ENCODE results near the gene KCNA1.

KCNA1 gene

GRCh38 chr12:4881266-4882064, 28.2 kb upstream of the KCNA1 start:
- Histone ChIP-seq H3K18ac (ENCODE audit: low read length) (no peak overlapping the region), H3K27me3 (ENCODE audit: insufficient read depth, low read length) (no peaks in the 10 kb centered on the region), H3K23ac (ENCODE audit: low read length) (no peak overlapping the region), H2BK5ac (ENCODE audit: low read depth, low read length, poor library complexity) (no peak overlapping the region), H3K9me3 (ENCODE audit: insufficient read depth, low read depth, low read length) (peaks cover 12% of the 10 kb centered on the region), H4K8ac (ENCODE audit: low read depth, low read length) (no peak overlapping the region), H3K27ac (ENCODE audit: low read depth, low read length) (no peak overlapping the region), H3K4me1 (ENCODE audit: control insufficient read depth in 1 of 2, insufficient read depth in 2 of 2, low read length in 2 of 2) (no peaks in the 10 kb centered on the region), H3K4me2 (ENCODE audit: low read length) (no peak overlapping the region), H2BK120ac (ENCODE audit: insufficient read depth, low read length, poor library complexity) (no peak overlapping the region), H2BK12ac (ENCODE audit: low read length) (no peak overlapping the region), H3K14ac (ENCODE audit: low read length) (no peak overlapping the region), H3K4me3 (ENCODE audit: low read depth, low read length) (no peak overlapping the region), H3K9ac (ENCODE audit: low read length) (no peak overlapping the region), H2AFZ (ENCODE audit: insufficient read depth, low read length, poor library complexity) (no peak overlapping the region), H3K79me1 (ENCODE audit: low read length) (no peaks in the 10 kb centered on the region), H3K36me3 (ENCODE audit: control insufficient read depth in 1 of 2, insufficient read depth in 2 of 2, low read length in 2 of 2) (no peaks in the 10 kb centered on the region), H3K79me2 (ENCODE audit: control insufficient read depth, insufficient read depth, low read length, poor library complexity) (no peaks in the 10 kb centered on the region), H4K91ac (ENCODE audit: low read depth, low read length) (no peak overlapping the region), H4K12ac (ENCODE audit: low read depth, low read length) (no peak overlapping the region), H3K4ac (ENCODE audit: low read depth, low read length) (no peak overlapping the region), H2AK5ac (ENCODE audit: low read length) (no peak overlapping the region)
- no CpG with 5 or more reads among the region's 20 CpGs for WGBS (ENCODE audit: extremely low coverage, insufficient coverage, insufficient read length)
- no peak for DNase-seq

GRCh38 chr12:4891866-4892265, 17.8 kb upstream of the KCNA1 start:
- no CpG with 5 or more reads among the region's 5 CpGs for WGBS (ENCODE audit: extremely low coverage, insufficient coverage, insufficient read length)

GRCh38 chr12:4892418-4892817, 17.3 kb upstream of the KCNA1 start:
- no peak overlapping the region for H3K14ac ChIP-seq (ENCODE audit: low read length)

More at GRCh38 chr12:4891866-4892265, 17.8 kb upstream of the KCNA1 start:
- no peaks in the 10 kb centered on the region for H3K36me3 ChIP-seq (ENCODE audit: control insufficient read depth in 1 of 2, insufficient read depth in 2 of 2, low read length in 2 of 2)
- H3K9me3 ChIP-seq (ENCODE audit: insufficient read depth, low read depth, low read length): no peaks in the 10 kb centered on the region
- H3K4me3 ChIP-seq (ENCODE audit: low read depth, low read length): no peak overlapping the region
- no peak for DNase-seq
- no peak overlapping the region for H2AFZ ChIP-seq (ENCODE audit: insufficient read depth, low read length, poor library complexity)
- no peaks in the 10 kb centered on the region for H3K27me3 ChIP-seq (ENCODE audit: insufficient read depth, low read length)
- no peak overlapping the region for H2BK120ac ChIP-seq (ENCODE audit: insufficient read depth, low read length, poor library complexity)
- no peak overlapping the region for H3K4ac ChIP-seq (ENCODE audit: low read depth, low read length)
- no peak overlapping the region for H3K9ac ChIP-seq (ENCODE audit: low read length)
- H4K12ac ChIP-seq (ENCODE audit: low read depth, low read length): no peak overlapping the region
- no peaks in the 10 kb centered on the region for H3K79me1 ChIP-seq (ENCODE audit: low read length)
- no peak overlapping the region for H2AK5ac ChIP-seq (ENCODE audit: low read length)
- no peak overlapping the region for H2BK5ac ChIP-seq (ENCODE audit: low read depth, low read length, poor library complexity)
- no peak overlapping the region for H3K18ac ChIP-seq (ENCODE audit: low read length)
- no peaks in the 10 kb centered on the region for H3K4me1 ChIP-seq (ENCODE audit: control insufficient read depth in 1 of 2, insufficient read depth in 2 of 2, low read length in 2 of 2)
- no peak overlapping the region for H3K14ac ChIP-seq (ENCODE audit: low read length)
- H2BK12ac ChIP-seq (ENCODE audit: low read length): no peak overlapping the region
- no peak overlapping the region for H4K8ac ChIP-seq (ENCODE audit: low read depth, low read length)
- H4K91ac ChIP-seq (ENCODE audit: low read depth, low read length): no peak overlapping the region
- no peaks in the 10 kb centered on the region for H3K79me2 ChIP-seq (ENCODE audit: control insufficient read depth, insufficient read depth, low read length, poor library complexity)
- no peak overlapping the region for H3K23ac ChIP-seq (ENCODE audit: low read length)
- H3K27ac ChIP-seq (ENCODE audit: low read depth, low read length): no peak overlapping the region
- no peak overlapping the region for H3K4me2 ChIP-seq (ENCODE audit: low read length)

GRCh38 chr12:4894019-4894418, 15.7 kb upstream of the KCNA1 start:
- no peak overlapping the region for H3K18ac ChIP-seq (ENCODE audit: low read length)
- no peak overlapping the region for H3K4me3 ChIP-seq (ENCODE audit: low read depth, low read length)
- no peak overlapping the region for H3K4ac ChIP-seq (ENCODE audit: low read depth, low read length)
- no peaks in the 10 kb centered on the region for H3K79me1 ChIP-seq (ENCODE audit: low read length)
- H4K91ac ChIP-seq (ENCODE audit: low read depth, low read length): no peak overlapping the region
- H3K79me2 ChIP-seq (ENCODE audit: control insufficient read depth, insufficient read depth, low read length, poor library complexity): no peaks in the 10 kb centered on the region
- no peak for DNase-seq
- no peak overlapping the region for H3K27ac ChIP-seq (ENCODE audit: low read depth, low read length)
- no peak overlapping the region for H2BK12ac ChIP-seq (ENCODE audit: low read length)
- H3K9me3 ChIP-seq (ENCODE audit: insufficient read depth, low read depth, low read length): no peaks in the 10 kb centered on the region
- no peak overlapping the region for H4K8ac ChIP-seq (ENCODE audit: low read depth, low read length)
- H3K36me3 ChIP-seq (ENCODE audit: control insufficient read depth in 1 of 2, insufficient read depth in 2 of 2, low read length in 2 of 2): no peaks in the 10 kb centered on the region
- no peak overlapping the region for H2BK120ac ChIP-seq (ENCODE audit: insufficient read depth, low read length, poor library complexity)
- no peaks in the 10 kb centered on the region for H3K27me3 ChIP-seq (ENCODE audit: insufficient read depth, low read length)
- no CpG with 5 or more reads among the region's 9 CpGs for WGBS (ENCODE audit: extremely low coverage, insufficient coverage, insufficient read length)
- H3K4me2 ChIP-seq (ENCODE audit: low read length): no peak overlapping the region
- no peaks in the 10 kb centered on the region for H3K4me1 ChIP-seq (ENCODE audit: control insufficient read depth in 1 of 2, insufficient read depth in 2 of 2, low read length in 2 of 2)
- H2AK5ac ChIP-seq (ENCODE audit: low read length): no peak overlapping the region
- H3K9ac ChIP-seq (ENCODE audit: low read length): no peak overlapping the region
- no peak overlapping the region for H3K23ac ChIP-seq (ENCODE audit: low read length)
- no peak overlapping the region for H4K12ac ChIP-seq (ENCODE audit: low read depth, low read length)
- H2AFZ ChIP-seq (ENCODE audit: insufficient read depth, low read length, poor library complexity): no peak overlapping the region
- no peak overlapping the region for H2BK5ac ChIP-seq (ENCODE audit: low read depth, low read length, poor library complexity)
- H3K14ac ChIP-seq (ENCODE audit: low read length): no peak overlapping the region

More at GRCh38 chr12:4892418-4892817, 17.3 kb upstream of the KCNA1 start:
- Histone ChIP-seq H3K4me3 (ENCODE audit: low read depth, low read length) (no peak overlapping the region), H3K23ac (ENCODE audit: low read length) (no peak overlapping the region), H3K79me1 (ENCODE audit: low read length) (no peaks in the 10 kb centered on the region), H4K91ac (ENCODE audit: low read depth, low read length) (no peak overlapping the region), H2AFZ (ENCODE audit: insufficient read depth, low read length, poor library complexity) (no peak overlapping the region), H2BK120ac (ENCODE audit: insufficient read depth, low read length, poor library complexity) (no peak overlapping the region), H3K18ac (ENCODE audit: low read length) (no peak overlapping the region), H3K9ac (ENCODE audit: low read length) (no peak overlapping the region), H3K27me3 (ENCODE audit: insufficient read depth, low read length) (no peaks in the 10 kb centered on the region), H3K9me3 (ENCODE audit: insufficient read depth, low read depth, low read length) (no peaks in the 10 kb centered on the region), H2AK5ac (ENCODE audit: low read length) (no peak overlapping the region), H2BK5ac (ENCODE audit: low read depth, low read length, poor library complexity) (no peak overlapping the region), H2BK12ac (ENCODE audit: low read length) (no peak overlapping the region), H3K4me1 (ENCODE audit: control insufficient read depth in 1 of 2, insufficient read depth in 2 of 2, low read length in 2 of 2) (no peaks in the 10 kb centered on the region), H3K4me2 (ENCODE audit: low read length) (no peak overlapping the region), H3K27ac (ENCODE audit: low read depth, low read length) (no peak overlapping the region), H3K4ac (ENCODE audit: low read depth, low read length) (no peak overlapping the region), H4K12ac (ENCODE audit: low read depth, low read length) (no peak overlapping the region), H3K36me3 (ENCODE audit: control insufficient read depth in 1 of 2, insufficient read depth in 2 of 2, low read length in 2 of 2) (no peaks in the 10 kb centered on the region), H4K8ac (ENCODE audit: low read depth, low read length) (no peak overlapping the region), H3K79me2 (ENCODE audit: control insufficient read depth, insufficient read depth, low read length, poor library complexity) (no peaks in the 10 kb centered on the region)
- DNase-seq: no peak
- WGBS (ENCODE audit: extremely low coverage, insufficient coverage, insufficient read length): no CpG with 5 or more reads among the region's 1 CpG
